Measurements from ENCODE around the gene HPCAL4.

The HPCAL4 gene

DNA sequence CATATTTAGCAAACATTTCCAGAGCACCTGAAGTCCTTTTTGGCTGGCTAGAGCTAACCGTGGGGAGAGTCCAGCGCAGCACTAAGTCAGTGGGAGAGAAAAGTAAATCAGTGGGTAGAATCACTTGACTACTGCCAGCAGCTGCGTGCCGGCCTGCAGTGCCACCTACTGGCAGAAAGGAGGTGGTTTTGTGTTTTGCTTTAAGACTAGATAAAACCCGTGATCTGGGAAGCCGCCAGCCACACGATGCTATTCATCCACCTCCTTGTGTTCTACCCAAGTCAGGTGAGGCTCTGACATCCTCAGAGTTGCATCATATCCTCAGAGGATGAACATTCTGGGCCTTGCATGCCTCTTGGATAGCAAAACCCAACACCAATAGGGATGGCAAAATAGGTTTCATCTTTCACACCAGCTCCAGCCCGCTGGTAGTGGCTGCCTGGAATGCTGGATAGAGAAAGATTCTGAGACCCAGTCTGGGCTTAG is 37.6 kb downstream of the HPCAL4 start:
- Histone ChIP-seq H3K4me3 (IDR thresholded peaks at IDR 0.05; ENCODE audit: insufficient read depth, low read depth, low read length) (no peak overlapping the region), H3K27me3 (ENCODE audit: insufficient read depth, low read depth) (no peaks in the 10 kb centered on the region), H3K4me1 (ENCODE audit: low read depth, poor library complexity, severe bottlenecking) (peaks cover 19% of the 10 kb centered on the region), H4K20me1 (ENCODE audit: insufficient read depth) (no peaks in the 10 kb centered on the region), H3K9ac (no peak overlapping the region), H3K4me2 (peak overlapping the region; percentile 31; the same call in 1 of the 2 replicates), H3K36me3 (ENCODE audit: insufficient read depth) (no peaks in the 10 kb centered on the region), H3K79me2 (ENCODE audit: insufficient read depth, low read depth) (no peaks in the 10 kb centered on the region), H2AFZ (ENCODE audit: low read depth) (peak overlapping the region; percentile 61), H3K27ac (no peak overlapping the region)
- TF ChIP-seq, protein P1, sequence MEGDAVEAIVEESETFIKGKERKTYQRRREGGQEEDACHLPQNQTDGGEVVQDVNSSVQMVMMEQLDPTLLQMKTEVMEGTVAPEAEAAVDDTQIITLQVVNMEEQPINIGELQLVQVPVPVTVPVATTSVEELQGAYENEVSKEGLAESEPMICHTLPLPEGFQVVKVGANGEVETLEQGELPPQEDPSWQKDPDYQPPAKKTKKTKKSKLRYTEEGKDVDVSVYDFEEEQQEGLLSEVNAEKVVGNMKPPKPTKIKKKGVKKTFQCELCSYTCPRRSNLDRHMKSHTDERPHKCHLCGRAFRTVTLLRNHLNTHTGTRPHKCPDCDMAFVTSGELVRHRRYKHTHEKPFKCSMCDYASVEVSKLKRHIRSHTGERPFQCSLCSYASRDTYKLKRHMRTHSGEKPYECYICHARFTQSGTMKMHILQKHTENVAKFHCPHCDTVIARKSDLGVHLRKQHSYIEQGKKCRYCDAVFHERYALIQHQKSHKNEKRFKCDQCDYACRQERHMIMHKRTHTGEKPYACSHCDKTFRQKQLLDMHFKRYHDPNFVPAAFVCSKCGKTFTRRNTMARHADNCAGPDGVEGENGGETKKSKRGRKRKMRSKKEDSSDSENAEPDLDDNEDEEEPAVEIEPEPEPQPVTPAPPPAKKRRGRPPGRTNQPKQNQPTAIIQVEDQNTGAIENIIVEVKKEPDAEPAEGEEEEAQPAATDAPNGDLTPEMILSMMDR (conservative IDR thresholded peaks at IDR 0.05; ENCODE audit: low read depth, low read length) = peak; percentile 82

DNA sequence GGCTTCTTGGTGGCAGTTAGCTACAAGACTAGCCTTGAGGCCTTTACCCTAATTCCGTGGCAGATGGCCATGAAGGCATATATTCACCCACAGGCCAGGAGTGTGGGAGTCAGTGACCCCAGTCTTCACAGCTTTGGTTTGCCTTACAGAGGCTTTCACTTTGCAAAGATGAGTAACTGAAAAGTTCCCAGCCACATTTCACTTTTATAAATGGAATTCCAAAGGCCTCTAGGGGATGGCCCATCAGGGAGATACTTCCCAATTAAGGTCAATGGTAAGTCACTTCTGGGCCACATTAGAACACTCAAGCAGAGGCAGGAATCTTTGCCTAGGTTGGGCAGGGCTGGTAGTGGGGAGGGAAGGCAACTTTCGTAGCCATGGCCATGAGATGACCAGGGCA is 38.7 kb downstream of the HPCAL4 start:
- H3K4me3 ChIP-seq (IDR thresholded peaks at IDR 0.05; ENCODE audit: insufficient read depth, low read depth, low read length) = no peak overlapping the region
- no peak overlapping the region for H3K9ac ChIP-seq
- no peaks in the 10 kb centered on the region for H3K27me3 ChIP-seq (ENCODE audit: insufficient read depth, low read depth)
- H2AFZ ChIP-seq (ENCODE audit: low read depth) = no peak overlapping the region
- no peaks in the 10 kb centered on the region for H3K36me3 ChIP-seq (ENCODE audit: insufficient read depth)
- no peaks in the 10 kb centered on the region for H4K20me1 ChIP-seq (ENCODE audit: insufficient read depth)
- H3K4me2 ChIP-seq = no peak overlapping the region
- peaks cover 12% of the 10 kb centered on the region for H3K4me1 ChIP-seq (ENCODE audit: low read depth, poor library complexity, severe bottlenecking)
- TF ChIP-seq, protein P1 (conservative IDR thresholded peaks at IDR 0.05; ENCODE audit: low read depth, low read length) = no peak
- H3K27ac ChIP-seq = no peak overlapping the region
- H3K79me2 ChIP-seq (ENCODE audit: insufficient read depth, low read depth) = no peaks in the 10 kb centered on the region

DNA sequence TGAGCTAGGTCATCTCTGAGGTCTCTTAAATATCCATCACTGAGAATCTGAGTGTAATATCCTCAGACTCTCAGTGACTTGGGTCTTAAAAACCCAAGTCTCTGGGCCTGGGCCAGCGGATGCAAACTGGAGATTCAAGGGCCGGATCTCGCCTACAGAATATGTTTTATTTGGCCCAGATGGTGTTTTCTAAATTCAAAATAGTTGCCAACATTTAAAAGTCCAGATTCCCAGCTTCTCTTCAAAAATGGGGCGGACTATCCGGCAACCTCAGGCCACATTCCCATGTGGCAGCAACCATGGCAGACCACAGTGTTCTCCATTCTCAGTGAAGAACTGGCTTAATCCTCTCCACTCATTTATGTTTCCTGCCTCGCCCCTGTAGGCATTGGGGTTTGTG is 39.1 kb downstream of the HPCAL4 start:
- H4K20me1 ChIP-seq (ENCODE audit: insufficient read depth) = no peaks in the 10 kb centered on the region
- no peak overlapping the region for H3K4me3 ChIP-seq (IDR thresholded peaks at IDR 0.05; ENCODE audit: insufficient read depth, low read depth, low read length)
- H3K36me3 ChIP-seq (ENCODE audit: insufficient read depth) = no peaks in the 10 kb centered on the region
- H3K4me1 ChIP-seq (ENCODE audit: low read depth, poor library complexity, severe bottlenecking) = peaks cover 9% of the 10 kb centered on the region
- no peak overlapping the region for H3K27ac ChIP-seq
- H3K27me3 ChIP-seq (ENCODE audit: insufficient read depth, low read depth) = no peaks in the 10 kb centered on the region
- H2AFZ ChIP-seq (ENCODE audit: low read depth) = no peak overlapping the region
- no peak overlapping the region for H3K9ac ChIP-seq
- H3K4me2 ChIP-seq = no peak overlapping the region
- TF ChIP-seq, protein P1 (conservative IDR thresholded peaks at IDR 0.05; ENCODE audit: low read depth, low read length) = no peak
- H3K79me2 ChIP-seq (ENCODE audit: insufficient read depth, low read depth) = no peaks in the 10 kb centered on the region

DNA sequence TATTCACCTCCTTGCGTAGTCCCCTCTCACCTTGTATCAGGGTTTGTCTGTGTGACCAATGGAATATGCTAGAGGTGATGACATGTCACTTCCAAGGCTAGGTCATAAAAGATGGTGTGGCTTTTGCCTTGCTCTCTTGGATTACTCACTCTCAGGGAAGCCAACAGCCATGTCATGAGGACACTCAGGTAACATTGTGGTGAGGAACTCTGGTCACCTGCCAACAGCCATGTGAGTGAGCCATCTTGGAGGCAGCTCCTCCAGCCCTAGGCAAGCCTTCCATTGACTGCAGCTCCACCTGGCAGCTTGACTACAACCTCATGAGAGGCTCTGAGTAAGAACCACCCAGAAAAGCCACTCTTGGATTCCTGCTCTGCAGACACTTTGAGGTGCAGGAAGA is 40.8 kb downstream of the HPCAL4 start:
- H3K27me3 ChIP-seq (ENCODE audit: insufficient read depth, low read depth) = no peaks in the 10 kb centered on the region
- no peak overlapping the region for H3K4me3 ChIP-seq (IDR thresholded peaks at IDR 0.05; ENCODE audit: insufficient read depth, low read depth, low read length)
- H3K4me1 ChIP-seq (ENCODE audit: low read depth, poor library complexity, severe bottlenecking) = peaks cover 9% of the 10 kb centered on the region
- H2AFZ ChIP-seq (ENCODE audit: low read depth) = no peak overlapping the region
- H3K79me2 ChIP-seq (ENCODE audit: insufficient read depth, low read depth) = no peaks in the 10 kb centered on the region
- H3K27ac ChIP-seq = no peak overlapping the region
- TF ChIP-seq, protein P1 (conservative IDR thresholded peaks at IDR 0.05; ENCODE audit: low read depth, low read length) = no peak
- H3K36me3 ChIP-seq (ENCODE audit: insufficient read depth) = no peaks in the 10 kb centered on the region
- H3K4me2 ChIP-seq = no peak overlapping the region
- no peaks in the 10 kb centered on the region for H4K20me1 ChIP-seq (ENCODE audit: insufficient read depth)
- H3K9ac ChIP-seq = no peak overlapping the region
